GM19324 (cell line): ENCODE results near the gene KCNK2.
"Not testable (repeated sequence)": the region's sequence is repeated elsewhere in the genome, so short reads cannot be mapped to it uniquely, and the experiment has no call there.

ENCODE experiments used
- ATAC-seq: cut with Tn5 transposase; IDR thresholded peaks from one replicate; pipeline ENCODE4 v1.9.1; 2021; ENCODE audit warnings: mild to moderate bottlenecking, moderate library complexity; ENCODE audit not compliant: unreplicated experiment, low FRiP score

KCNK2 gene

GRCh38 chr1:215147024-215147423 is 64.5 kb downstream of the KCNK2 start:
- ATAC-seq = no peak

- ATAC-seq = no peak
These were observed 69.5 kb downstream of the KCNK2 start for GRCh38 chr1:215151841-215152549.

DNA sequence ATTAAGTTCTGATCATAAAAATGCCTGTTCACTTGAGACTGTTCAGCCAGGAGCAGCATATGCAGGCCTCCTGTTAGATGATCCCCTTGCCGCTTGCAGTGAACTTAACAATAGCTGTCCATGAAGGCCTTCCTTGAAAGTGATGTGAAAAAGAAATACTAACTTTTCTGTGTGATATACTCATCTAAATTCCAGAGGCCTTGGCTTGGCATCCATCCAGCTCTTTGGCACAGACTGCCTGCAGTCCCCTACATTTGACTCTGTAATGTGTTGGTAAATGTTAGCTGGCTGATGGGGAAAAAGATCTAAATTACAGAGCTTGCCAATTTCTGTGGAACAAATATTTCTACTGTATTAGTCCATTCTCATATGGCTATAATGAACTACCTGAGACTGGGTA is 73.7 kb downstream of the KCNK2 start:
- ATAC-seq = no peak

- ATAC-seq = no peak
These were observed 77.8 kb downstream of the KCNK2 start for GRCh38 chr1:215160351-215160750.

- ATAC-seq = not testable (repeated sequence)
These were observed 80.6 kb downstream of the KCNK2 start for GRCh38 chr1:215163144-215163543.

- ATAC-seq = no peak
These were observed 84.3 kb downstream of the KCNK2 start for GRCh38 chr1:215166886-215167285.

- ATAC-seq = no peak
These were observed 99.0 kb downstream of the KCNK2 start for GRCh38 chr1:215181518-215181917.

- ATAC-seq = no peak
These were observed 102.6 kb downstream of the KCNK2 start for GRCh38 chr1:215185067-215185620.

DNA sequence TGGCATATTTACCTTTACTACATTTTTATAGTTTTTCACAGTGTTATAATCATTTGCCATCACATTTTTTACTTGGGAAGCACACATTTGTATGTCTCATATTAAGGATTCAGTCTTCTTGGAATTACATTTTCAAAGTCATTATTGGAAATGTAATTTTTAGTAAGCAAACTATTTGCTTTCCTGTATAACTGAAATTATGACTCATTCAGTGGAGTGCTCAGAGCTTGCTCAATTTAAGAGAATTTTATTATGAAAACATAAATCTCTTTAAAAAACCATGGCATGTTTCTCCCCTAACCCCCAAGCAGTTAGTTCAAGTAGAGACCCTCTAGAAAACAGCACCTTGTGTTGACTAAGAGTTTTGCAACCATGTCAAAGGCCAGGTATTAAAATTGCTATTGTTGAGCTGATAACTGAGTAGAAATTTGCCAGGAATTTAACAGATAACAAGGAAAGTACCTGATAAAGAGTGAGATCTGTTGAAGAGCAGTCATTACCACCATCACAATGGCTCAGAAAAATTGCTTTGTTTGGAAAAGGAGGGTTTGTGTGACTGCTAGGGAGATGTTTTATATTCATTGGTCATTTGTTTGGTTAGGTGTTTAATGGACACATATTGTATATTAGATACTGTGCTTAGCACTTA is 105.9 kb downstream of the KCNK2 start:
- ATAC-seq = no peak

DNA sequence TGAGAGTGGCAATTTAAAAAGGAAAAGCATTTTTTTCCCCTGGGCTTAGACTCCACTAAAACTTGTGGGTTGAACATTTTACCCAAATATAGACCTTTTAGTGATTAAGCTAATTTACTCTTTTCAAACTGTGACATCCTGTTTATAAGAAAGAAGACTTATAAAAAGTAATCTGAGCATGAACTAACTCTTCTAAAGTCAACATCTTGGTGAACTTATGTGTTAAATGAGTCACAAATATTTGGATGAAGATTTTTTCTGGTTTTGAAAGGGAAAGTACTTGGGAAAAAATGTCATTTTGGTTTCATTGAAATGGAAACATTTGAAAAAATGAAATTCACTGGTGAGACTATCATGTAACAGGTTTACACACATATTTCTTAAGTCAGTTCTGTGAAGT is 109.8 kb downstream of the KCNK2 start:
- ATAC-seq = no peak

DNA sequence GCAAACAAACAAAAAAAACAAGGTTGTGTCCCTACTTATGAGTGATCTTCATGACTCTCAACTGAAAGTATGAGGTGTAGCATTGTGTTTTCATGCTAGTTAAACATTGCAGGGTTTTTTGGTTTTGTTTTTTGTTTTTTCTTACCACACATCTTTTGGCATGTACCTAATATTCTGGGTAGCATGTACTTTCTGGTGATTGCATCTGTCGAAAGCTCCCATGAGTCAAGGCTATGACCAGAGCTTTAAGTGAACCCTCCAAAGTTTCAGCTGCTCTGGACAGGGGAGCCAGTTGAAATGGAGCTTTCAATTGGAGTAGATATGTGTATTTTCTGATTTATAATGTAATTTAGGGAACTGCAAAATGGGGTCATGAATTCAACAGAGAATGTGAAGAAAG is 115.5 kb downstream of the KCNK2 start:
- no peak for ATAC-seq

GRCh38 chr1:215200121-215200520 is 117.6 kb downstream of the KCNK2 start:
- ATAC-seq = no peak

DNA sequence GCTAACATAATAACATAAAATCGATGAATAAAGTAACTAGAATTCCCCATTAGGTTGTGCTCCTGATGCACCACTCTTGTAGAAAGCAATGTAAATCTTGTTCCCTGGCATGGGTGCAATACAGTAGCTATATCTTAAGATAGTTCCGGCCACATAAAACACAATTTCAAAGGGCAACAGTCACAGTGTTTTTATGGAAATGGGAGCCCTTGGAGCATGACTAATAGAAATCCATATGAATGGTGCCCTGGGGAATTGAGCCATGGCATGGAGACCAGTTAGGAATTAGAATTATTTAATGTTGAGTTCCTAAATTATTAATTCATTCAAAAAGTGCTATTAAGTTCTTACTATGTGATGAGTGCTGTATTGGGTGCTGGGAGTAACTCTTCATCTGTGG is 118.7 kb downstream of the KCNK2 start:
- no peak for ATAC-seq

DNA sequence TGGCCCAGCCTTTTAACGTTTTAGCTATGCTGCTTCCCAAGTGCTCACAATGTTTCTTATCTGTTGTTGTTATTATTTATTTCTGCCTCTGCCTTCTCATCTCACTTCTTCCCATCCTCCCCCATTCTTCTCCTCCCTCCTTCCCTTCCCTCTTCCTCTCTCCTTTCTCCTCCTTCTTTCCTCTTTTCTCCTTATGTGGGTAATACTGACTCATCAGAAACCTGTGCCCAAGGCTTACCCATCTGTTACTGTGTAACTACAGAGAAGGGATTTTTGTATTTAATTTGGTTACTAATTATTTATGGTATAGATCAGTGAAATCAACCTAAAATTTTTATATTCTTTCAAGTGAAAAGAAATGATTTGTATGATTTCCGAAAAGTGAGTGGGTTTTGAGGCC is 120.3 kb downstream of the KCNK2 start:
- no peak for ATAC-seq

DNA sequence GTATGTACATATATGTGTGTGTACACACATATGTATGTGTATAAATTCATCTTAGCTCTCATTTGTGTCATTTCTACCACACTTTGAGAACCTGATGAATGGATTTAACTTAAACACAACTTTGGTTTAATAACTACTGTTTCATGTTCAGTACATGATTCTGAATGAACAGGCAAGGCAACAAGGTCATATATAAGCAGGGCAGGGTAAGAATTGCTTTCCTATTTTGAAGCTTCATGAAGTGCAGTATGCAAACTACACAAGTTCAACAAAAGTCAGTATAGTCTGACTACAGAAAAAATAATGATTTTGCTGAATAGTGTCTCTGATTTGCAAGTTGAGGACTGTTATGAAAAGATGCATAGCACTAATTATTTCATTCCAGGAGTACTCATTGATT is 127.6 kb downstream of the KCNK2 start:
- ATAC-seq = no peak

- no peak for ATAC-seq
These were observed 133.3 kb downstream of the KCNK2 start for GRCh38 chr1:215215846-215216245.

DNA sequence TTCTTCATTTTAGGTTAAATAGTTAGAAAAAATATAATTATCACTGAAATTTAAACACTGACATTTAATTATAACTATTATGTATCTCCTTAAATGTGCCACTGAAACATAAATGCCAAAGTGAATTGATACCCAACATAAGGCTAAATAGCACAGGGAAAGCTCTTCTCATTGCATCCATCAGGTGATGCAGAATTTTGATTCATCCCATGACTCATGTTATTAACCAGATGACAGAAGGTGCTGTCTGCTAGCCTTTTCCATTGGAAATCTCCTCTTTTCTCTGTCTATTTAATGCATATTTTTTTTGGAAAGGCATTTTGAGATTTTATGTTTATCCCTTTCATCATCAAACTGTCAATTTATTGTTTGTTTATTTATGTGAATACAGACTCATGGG is 136.8 kb downstream of the KCNK2 start:
- ATAC-seq = no peak

- no peak for ATAC-seq
These were observed 137.8 kb downstream of the KCNK2 start for GRCh38 chr1:215220346-215220745.

- ATAC-seq = no peak
These were observed 144.2 kb downstream of the KCNK2 start for GRCh38 chr1:215226757-215227156.

- no peak for ATAC-seq
These were observed 145.7 kb downstream of the KCNK2 start for GRCh38 chr1:215228193-215228592.

DNA sequence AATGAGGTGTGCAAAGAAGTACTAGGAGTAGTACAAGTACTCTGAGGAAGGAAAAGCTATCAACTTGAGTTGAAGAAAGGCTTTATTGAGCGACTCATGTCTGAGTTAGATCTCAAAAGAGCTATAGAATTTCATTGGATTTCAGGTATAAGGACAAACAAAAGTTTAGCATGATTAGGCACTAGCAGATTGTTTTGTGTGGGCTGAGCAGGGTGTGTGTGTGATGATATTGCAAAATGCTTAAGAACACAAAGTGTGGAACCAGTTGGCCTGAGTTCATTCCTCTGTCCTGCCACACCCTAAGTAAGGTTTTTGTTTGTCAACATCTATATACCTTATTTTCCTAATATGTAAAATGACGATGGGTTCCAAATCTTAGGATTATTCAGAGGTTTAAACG is 158.9 kb downstream of the KCNK2 start:
- no peak for ATAC-seq
